Testis (tissue), 3 donors: ENCODE measurements around the gene RPS6KL1. TPM values are rescaled to one million over a fixed set of nuclear protein-coding genes. Genes with fewer than 3 reads are reported as not detected.

Experiments
- DNase-seq: peaks from one replicate; pipeline ENCODE4 v3.0.0-alpha.2; 2019
- H3K27ac ChIP-seq, 2 donors: fragments of 200-600 bp; sonication (generic); one replicate each; pipeline ENCODE4 v1.5.1; 2019
- H3K27me3 ChIP-seq: fragments of 200-600 bp; sonication (generic); one replicate; pipeline ENCODE4 v1.5.1; 2019
- H3K36me3 ChIP-seq: fragments of 200-600 bp; sonication (generic); one replicate; pipeline ENCODE4 v1.5.1; 2017; ENCODE audit warnings: low read depth; ENCODE audit errors: missing control alignments
- H3K4me1 ChIP-seq: fragments of 200-600 bp; sonication (generic); one replicate; pipeline ENCODE4 v1.5.1; 2019
- H3K4me3 ChIP-seq, 2 donors: fragments of 200-600 bp; sonication (generic); one replicate each; pipeline ENCODE4 v1.5.1; 2017 to 2019
- H3K9me3 ChIP-seq: fragments of 200-600 bp; sonication (generic); one replicate; pipeline ENCODE4 v1.5.1; 2017
- CTCF ChIP-seq, 3 experiments: fragments of 450-650 bp in 2 of 3; fragments of 200-600 bp in 1 of 3; sonication (generic) in 1 of 3; IDR thresholded peaks; one replicate each; pipeline ENCODE4 v1.5.1; 2016 to 2019; ENCODE audit warnings: antibody characterized with exemption in 3 of 3, mild to moderate bottlenecking in 2 of 3, moderate library complexity in 1 of 3
- POLR2A ChIP-seq: fragments of 450-650 bp; IDR thresholded peaks from one replicate; pipeline ENCODE4 v1.6.1; 2017; ENCODE audit warnings: antibody characterized with exemption, mild to moderate bottlenecking, moderate library complexity
- WGBS, 2 donors: methylation state at CpG; one replicate each; pipeline ENCODE4 v1.1.5; 2018; 5-methylcytosine and 5-hydroxymethylcytosine counted together
- intact Hi-C: fragments of 100-400 bp; cut with DNase I; formaldehyde crosslinking; loops from one replicate; pipeline ENCODE4 v1.15.1; 2023; ENCODE audit warnings: low total_unique reads
- polyA plus RNA-seq: library from polyadenylated mRNA; stranded (reverse); fragments of 350-450 nt; fragmentation: Illumina TruSeq; extraction: RNeasy Lipid Tissue Mini Kit (QIAGEN cat#74804); gene quantifications from one replicate; pipeline ENCODE4 v1.2.3, GENCODE V29; 2014; ENCODE audit warnings: low read depth, low replicate concordance; ENCODE audit not compliant: insufficient read depth
- total RNA-seq, 2 donors: library from RNA; depleted of rRNA; stranded (reverse); fragments of >200 nt; gene quantifications; one replicate each; pipeline ENCODE4 v1.2.3, GENCODE V29; 2016

Gene RPS6KL1
- total and polyA plus RNA-seq, 3 donors from 2014 or later = 22.5 to 41.8 (median 22.9) TPM

DNA sequence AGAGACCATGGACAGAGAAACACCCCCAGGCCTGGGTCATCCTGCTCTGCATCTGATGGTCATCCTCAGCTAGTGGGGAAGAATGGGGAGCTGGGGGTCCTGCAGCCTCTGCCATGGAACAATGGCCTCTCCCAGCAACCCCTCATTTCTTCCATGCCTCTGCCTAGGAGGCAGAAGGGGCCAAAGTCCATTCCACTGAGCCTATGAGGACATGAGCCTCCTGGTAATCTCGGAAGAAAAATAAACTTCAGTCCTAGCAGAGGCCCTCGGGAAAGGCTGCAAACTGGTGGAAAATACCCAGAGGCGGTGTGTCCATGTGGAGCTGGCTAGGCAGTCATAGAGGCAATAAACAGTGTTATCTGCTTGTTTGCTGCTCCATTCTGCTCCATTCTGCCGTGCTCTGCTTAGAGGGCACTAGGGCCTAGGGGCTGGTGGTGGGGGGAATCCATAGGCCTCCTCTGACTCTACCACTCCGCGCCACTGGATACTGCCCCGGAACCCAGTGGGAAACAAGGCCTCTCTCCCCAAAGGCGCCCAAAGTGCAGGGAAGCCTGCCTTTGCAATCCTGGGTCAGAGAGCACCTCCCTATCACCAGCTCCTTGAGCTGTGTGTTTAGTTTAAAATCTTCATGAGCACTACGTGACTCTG, 27.9 kb upstream of the RPS6KL1 start:
- DNase-seq = no peak
- intact Hi-C loops = no loop called here
- H3K4me1 ChIP-seq = peaks cover 12% of the 10 kb centered on the region

GRCh38 chr14:74949859-74950573, 27.0 kb upstream of the RPS6KL1 start:
- no peak for DNase-seq
- H3K4me3 ChIP-seq = no peak overlapping the region
- H3K27ac ChIP-seq = no peak overlapping the region
- H3K4me1 ChIP-seq = peaks cover 12% of the 10 kb centered on the region
- no peak for TF ChIP-seq CTCF (IDR thresholded peaks at IDR 0.05)
- TF ChIP-seq POLR2A = no peak
- no peaks in the 10 kb centered on the region for H3K36me3 ChIP-seq
- H3K9me3 ChIP-seq = no peaks in the 10 kb centered on the region
- 87 to 88% methylated on average over 17 of the region's 17 CpGs for WGBS, 2 donors
- no peaks in the 10 kb centered on the region for H3K27me3 ChIP-seq
- intact Hi-C loops = loop anchor here (10.0 kb wide), 1 partner anchor 115 kb away; the partner anchor contains the start of genes ACYP1 and ZC2HC1C

More for the DNA sequence above, 27.9 kb upstream of the RPS6KL1 start:
- TF ChIP-seq POLR2A (no peak), CTCF (IDR thresholded peaks at IDR 0.05) (no peak)
- H3K9me3 ChIP-seq = no peaks in the 10 kb centered on the region
- no peak overlapping the region for H3K4me3 ChIP-seq
- no peaks in the 10 kb centered on the region for H3K27me3 ChIP-seq
- H3K27ac ChIP-seq = no peak overlapping the region
- 78 to 83% methylated on average over 9 of the region's 9 CpGs for WGBS, 2 donors
- no peaks in the 10 kb centered on the region for H3K36me3 ChIP-seq

DNA sequence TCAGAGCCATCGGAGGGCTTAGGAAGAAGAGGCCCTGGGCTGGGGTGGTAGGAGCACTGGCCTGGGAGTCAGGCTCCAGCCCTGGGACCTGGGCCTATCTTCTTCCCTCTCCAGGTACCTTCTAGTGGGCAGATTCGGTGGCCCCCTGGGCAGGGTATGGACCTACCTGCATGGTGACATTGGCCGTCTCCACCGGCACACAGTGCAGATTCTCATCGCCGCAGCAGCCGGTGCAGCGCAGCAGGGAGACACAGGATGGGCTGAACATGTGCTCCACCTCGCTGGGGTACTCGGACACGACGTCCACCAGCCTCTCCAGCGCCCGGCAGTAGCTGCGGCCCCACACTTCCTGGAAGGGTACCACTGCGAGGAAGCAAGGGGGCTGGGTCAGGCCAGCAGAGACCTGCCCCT, 26.1 kb upstream of the RPS6KL1 start:
- no peak overlapping the region for H3K27ac ChIP-seq
- 84 to 95% methylated on average over 8 to 16 of the region's 16 CpGs for WGBS, 2 donors
- no peaks in the 10 kb centered on the region for H3K36me3 ChIP-seq
- intact Hi-C loops = loop anchor here (10.0 kb wide), 1 partner anchor 116 kb away; the partner anchor contains the start of genes ACYP1 and ZC2HC1C
- no peak for DNase-seq
- TF ChIP-seq CTCF (IDR thresholded peaks at IDR 0.05) (no peak), POLR2A (no peak)
- H3K4me1 ChIP-seq = peaks cover 7% of the 10 kb centered on the region
- no peaks in the 10 kb centered on the region for H3K9me3 ChIP-seq
- no peaks in the 10 kb centered on the region for H3K27me3 ChIP-seq
- H3K4me3 ChIP-seq = no peak overlapping the region

- H3K4me3 ChIP-seq = no peak overlapping the region
- no peaks in the 10 kb centered on the region for H3K36me3 ChIP-seq
- no peak for TF ChIP-seq CTCF (IDR thresholded peaks at IDR 0.05)
- TF ChIP-seq POLR2A = no peak
- intact Hi-C loops = loop anchor here (10.0 kb wide), 1 partner anchor 116 kb away; the partner anchor contains the start of genes ACYP1 and ZC2HC1C
- peaks cover 6% of the 10 kb centered on the region for H3K4me1 ChIP-seq
- DNase-seq = no peak
- WGBS, 2 donors = 78 to 84% methylated on average over 22 to 23 of the region's 23 CpGs
- no peaks in the 10 kb centered on the region for H3K27me3 ChIP-seq
- no peaks in the 10 kb centered on the region for H3K9me3 ChIP-seq
- H3K27ac ChIP-seq = no peak overlapping the region
Measured at GRCh38 chr14:74948228-74949175, 25.4 kb upstream of the RPS6KL1 start.
